WERI-Rb-1 (cell line): ENCODE data around the gene CACNG1.
"Not testable (repeated sequence)": the region's sequence is repeated elsewhere in the genome, so short reads cannot be mapped to it uniquely, and the experiment has no call there.

Experiments
- DNase-seq: peaks from one replicate; pipeline ENCODE4 v3.0.0-alpha.2; 2020
- H3K27ac ChIP-seq: fragments of 250-450 bp; sonication (Bioruptor Pico); 2 replicates; pipeline ENCODE4 v1.5.1; 2020; ENCODE audit warnings: mild to moderate bottlenecking, moderate library complexity
- H3K27me3 ChIP-seq: fragments of 250-450 bp; sonication (Bioruptor Pico); 2 replicates; pipeline ENCODE4 v1.5.1; 2021; ENCODE audit warnings: mild to moderate bottlenecking, low read depth, moderate library complexity; ENCODE audit not compliant: insufficient read depth, severe bottlenecking
- H3K36me3 ChIP-seq: fragments of 250-450 bp; sonication (Bioruptor Pico); 2 replicates; pipeline ENCODE4 v1.5.1; 2020; ENCODE audit warnings: mild to moderate bottlenecking, moderate library complexity
- H3K4me3 ChIP-seq: 2 replicates; pipeline ENCODE4 v1.5.1; 2011; ENCODE audit warnings: low read depth, mild to moderate bottlenecking, control low read depth, low read length
- H3K9me3 ChIP-seq: fragments of 250-450 bp; sonication (Bioruptor Pico); 2 replicates; pipeline ENCODE4 v1.5.1; 2021; ENCODE audit warnings: mild to moderate bottlenecking, moderate library complexity; ENCODE audit not compliant: severe bottlenecking
- TF ChIP-seq, protein P1 (sequence below): IDR thresholded peaks from 2 replicates; pipeline ENCODE4 v1.5.1; 2011; ENCODE audit warnings: low read depth, mild to moderate bottlenecking, control low read depth, inconsistent platforms, low read length

Gene CACNG1

GRCh38 chr17:67035131-67036083 lies 8.9 kb upstream of the CACNG1 start:
- peaks cover 19% of the 10 kb centered on the region for H3K9me3 ChIP-seq
- TF ChIP-seq, protein P1, sequence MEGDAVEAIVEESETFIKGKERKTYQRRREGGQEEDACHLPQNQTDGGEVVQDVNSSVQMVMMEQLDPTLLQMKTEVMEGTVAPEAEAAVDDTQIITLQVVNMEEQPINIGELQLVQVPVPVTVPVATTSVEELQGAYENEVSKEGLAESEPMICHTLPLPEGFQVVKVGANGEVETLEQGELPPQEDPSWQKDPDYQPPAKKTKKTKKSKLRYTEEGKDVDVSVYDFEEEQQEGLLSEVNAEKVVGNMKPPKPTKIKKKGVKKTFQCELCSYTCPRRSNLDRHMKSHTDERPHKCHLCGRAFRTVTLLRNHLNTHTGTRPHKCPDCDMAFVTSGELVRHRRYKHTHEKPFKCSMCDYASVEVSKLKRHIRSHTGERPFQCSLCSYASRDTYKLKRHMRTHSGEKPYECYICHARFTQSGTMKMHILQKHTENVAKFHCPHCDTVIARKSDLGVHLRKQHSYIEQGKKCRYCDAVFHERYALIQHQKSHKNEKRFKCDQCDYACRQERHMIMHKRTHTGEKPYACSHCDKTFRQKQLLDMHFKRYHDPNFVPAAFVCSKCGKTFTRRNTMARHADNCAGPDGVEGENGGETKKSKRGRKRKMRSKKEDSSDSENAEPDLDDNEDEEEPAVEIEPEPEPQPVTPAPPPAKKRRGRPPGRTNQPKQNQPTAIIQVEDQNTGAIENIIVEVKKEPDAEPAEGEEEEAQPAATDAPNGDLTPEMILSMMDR = no peak
- no peak overlapping the region for H3K4me3 ChIP-seq
- 0 out of 2 replicates have a peak overlapping the region, but pooled peaks have one; percentile 17 for H3K27ac ChIP-seq
- H3K36me3 ChIP-seq = no peaks in the 10 kb centered on the region
- no peaks in the 10 kb centered on the region for H3K27me3 ChIP-seq
- no peak for DNase-seq

- Histone ChIP-seq H3K9me3 (peaks cover 19% of the 10 kb centered on the region), H3K36me3 (no peaks in the 10 kb centered on the region), H3K27ac (no peak overlapping the region), H3K27me3 (no peaks in the 10 kb centered on the region), H3K4me3 (no peak overlapping the region)
- no peak for DNase-seq
- TF ChIP-seq, protein P1 = no peak
These were observed 5.4 kb upstream of the CACNG1 start for GRCh38 chr17:67038861-67039365.

DNA sequence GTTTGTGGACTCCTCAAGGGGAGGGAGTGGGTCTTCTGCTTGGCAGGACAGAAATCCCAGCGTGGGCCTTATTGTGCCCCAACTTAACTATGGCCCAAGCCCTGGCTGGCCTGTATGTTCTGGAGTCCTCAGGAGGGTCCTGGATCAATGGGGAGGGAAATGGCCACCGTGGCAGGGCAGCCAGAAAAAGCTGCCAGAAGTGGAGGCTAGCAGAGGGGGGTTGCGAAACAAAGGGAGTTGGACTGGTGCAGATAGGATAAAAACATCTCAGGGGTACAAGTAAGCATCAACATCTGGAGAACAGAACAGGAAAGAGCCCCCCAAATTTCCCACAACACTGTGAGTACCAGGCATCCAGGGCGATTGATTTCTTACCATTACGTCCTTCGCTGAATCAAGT lies 3.7 kb upstream of the CACNG1 start:
- TF ChIP-seq, protein P1 = no peak
- Histone ChIP-seq H3K27me3 (no peaks in the 10 kb centered on the region), H3K9me3 (peaks cover 9% of the 10 kb centered on the region), H3K36me3 (no peaks in the 10 kb centered on the region), H3K4me3 (no peak overlapping the region), H3K27ac (no peak overlapping the region)
- no peak for DNase-seq

DNA sequence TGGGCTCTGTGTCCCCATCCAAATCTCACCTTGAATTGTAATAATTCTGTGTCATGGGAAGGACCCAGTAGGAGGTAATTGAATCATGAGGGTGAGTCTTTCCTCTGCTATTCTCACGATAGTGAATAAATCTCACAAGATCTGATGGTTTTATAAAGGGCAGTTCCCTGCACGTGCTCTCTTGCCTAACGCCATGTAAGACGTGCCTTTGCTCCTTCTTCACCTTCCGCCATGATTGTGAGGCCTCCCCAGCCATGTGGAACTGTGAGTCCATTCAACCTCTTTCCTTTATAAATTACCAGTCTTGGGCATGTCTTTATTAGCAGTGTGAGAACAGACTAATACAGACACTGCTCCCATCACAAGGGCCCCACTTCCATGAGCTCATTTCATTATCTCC lies 3.2 kb upstream of the CACNG1 start:
- not testable (repeated sequence) for DNase-seq, H3K36me3 ChIP-seq, H3K9me3 ChIP-seq, H3K27me3 ChIP-seq, H3K4me3 ChIP-seq, H3K27ac ChIP-seq

- TF ChIP-seq, protein P1 = peak; percentile 30; the same call in 1 of the 2 replicates
- DNase-seq = no peak
- Histone ChIP-seq H3K36me3 (no peaks in the 10 kb centered on the region), H3K4me3 (no peak overlapping the region), H3K27ac (no peak overlapping the region), H3K27me3 (no peaks in the 10 kb centered on the region), H3K9me3 (peaks cover 5% of the 10 kb centered on the region)
These were observed 2.8 kb upstream of the CACNG1 start for GRCh38 chr17:67041531-67041930.
